Fibroblast of mammary gland (primary cell): Measurements from ENCODE around the gene AFAP1.

Source experiments
- DNase-seq: peaks from one replicate; pipeline ENCODE4 v3.0.0-alpha.2; 2010; ENCODE audit warnings: low read depth
- H3K4me3 ChIP-seq: 2 replicates; pipeline ENCODE4 v1.5.1; 2011; ENCODE audit warnings: low read depth, mild to moderate bottlenecking, low read length, moderate library complexity; ENCODE audit not compliant: control insufficient read depth
- CTCF ChIP-seq: conservative IDR thresholded peaks from 2 replicates; pipeline ENCODE4 v1.5.1; 2011; ENCODE audit warnings: low read depth, low read length, inconsistent platforms; ENCODE audit not compliant: control insufficient read depth, insufficient read depth

AFAP1 gene

GRCh38 chr4:7817877-7818398 lies 121.7 kb downstream of the AFAP1 start:
- no peak overlapping the region for H3K4me3 ChIP-seq
- TF ChIP-seq CTCF, result no peak
- DNase-seq, result no peak

- H3K4me3 ChIP-seq, result no peak overlapping the region
- TF ChIP-seq CTCF, result no peak
- no peak for DNase-seq
Measured at GRCh38 chr4:7816771-7817170, 122.9 kb downstream of the AFAP1 start.

- DNase-seq, result no peak
- no peak overlapping the region for H3K4me3 ChIP-seq
- TF ChIP-seq CTCF, result no peak
Measured at GRCh38 chr4:7815981-7816380, 123.7 kb downstream of the AFAP1 start.

- TF ChIP-seq CTCF, result peak; percentile 29
- DNase-seq, result peak; percentile 95
Measured at GRCh38 chr4:7815562-7815961, 124.1 kb downstream of the AFAP1 start.

GRCh38 chr4:7814451-7814850 lies 125.2 kb downstream of the AFAP1 start:
- no peak for TF ChIP-seq CTCF
- DNase-seq, result no peak
- no peak overlapping the region for H3K4me3 ChIP-seq

More at GRCh38 chr4:7815562-7815961, 124.1 kb downstream of the AFAP1 start:
- no peak overlapping the region for H3K4me3 ChIP-seq

- no peak overlapping the region for H3K4me3 ChIP-seq
- peak; percentile 66 for DNase-seq
- TF ChIP-seq CTCF, result no peak
Measured at GRCh38 chr4:7813674-7814073, 126.0 kb downstream of the AFAP1 start.

- TF ChIP-seq CTCF, result no peak
- H3K4me3 ChIP-seq, result no peak overlapping the region
- no peak for DNase-seq
Measured at GRCh38 chr4:7812921-7813320, 126.7 kb downstream of the AFAP1 start.
